Endothelial cell of umbilical vein (primary cell): ENCODE measurements around the gene IPO4.

Experiments used
- CTCF ChIP-seq, 2 donors: IDR thresholded peaks; 1 replicate in 1 of 2; 2 replicates in 1 of 2; pipeline ENCODE4 v1.5.1; 2011; ENCODE audit warnings: low read length in 2 of 2, mild to moderate bottlenecking in 2 of 2, moderate library complexity in 2 of 2, control low read depth in 1 of 2, inconsistent platforms in 1 of 2, low read depth in 1 of 2; ENCODE audit not compliant: insufficient read depth in 1 of 2; ENCODE audit errors: extremely low read depth in 1 of 2
- EZH2 ChIP-seq: IDR thresholded peaks from 2 replicates; pipeline ENCODE4 v1.6.1; 2012; ENCODE audit warnings: borderline replicate concordance, low read depth, mild to moderate bottlenecking, moderate library complexity, low read length, inconsistent platforms; ENCODE audit not compliant: severe bottlenecking
- POLR2A ChIP-seq: IDR thresholded peaks from 2 replicates; pipeline ENCODE4 v1.6.1; 2012; ENCODE audit warnings: low read depth, mild to moderate bottlenecking, control low read depth, low read length
- POLR2AphosphoS5 ChIP-seq: IDR thresholded peaks from 2 replicates; pipeline ENCODE4 v1.6.1; 2012; ENCODE audit warnings: low read depth, mild to moderate bottlenecking, control low read depth, low read length, moderate library complexity; ENCODE audit not compliant: insufficient read depth

GRCh38 chr14:24177041-24177825 is 11.4 kb downstream of the IPO4 start:
- TF ChIP-seq POLR2AphosphoS5 (no peak), CTCF (IDR thresholded peaks at IDR 0.05; ENCODE audit: extremely low read depth in 1 of 2, insufficient read depth in 1 of 2, low read depth in 1 of 2, low read length in 2 of 2) (no peak), POLR2A (no peak), EZH2 (no peak)
